Thyroid gland (tissue), 4 donors: ENCODE measurements around the gene TMEM269.

Source experiments
- CTCF ChIP-seq, 6 experiments: fragments of 200-600 bp in 3 of 6; fragments of 450-650 bp in 3 of 6; sonication (generic) in 3 of 6; IDR thresholded peaks; one replicate each; pipeline ENCODE4 v1.5.1; 2016 to 2019; ENCODE audit warnings: antibody characterized with exemption in 6 of 6, mild to moderate bottlenecking in 2 of 6, inconsistent platforms in 1 of 6, moderate library complexity in 1 of 6
- POLR2A ChIP-seq, 2 donors: fragments of 450-650 bp; IDR thresholded peaks; one replicate each; pipeline ENCODE4 v1.6.1; 2017; ENCODE audit warnings: antibody characterized with exemption in 2 of 2, mild to moderate bottlenecking in 2 of 2, moderate library complexity in 1 of 2

- no peak for TF ChIP-seq CTCF (IDR thresholded peaks at IDR 0.05)
- TF ChIP-seq POLR2A (IDR thresholded peaks at IDR 0.05) = no peak
Measured at GRCh38 chr1:42845866-42846256, 61.1 kb downstream of the TMEM269 start.
